ENCODE data around the gene FBP1. TPM values are rescaled to one million over a fixed set of nuclear protein-coding genes. Genes with fewer than 3 reads are reported as not detected.

The FBP1 gene
- not detected in 2 replicates for total RNA-seq (2014; rRNA removed; shearing (Covaris generic))

DNA sequence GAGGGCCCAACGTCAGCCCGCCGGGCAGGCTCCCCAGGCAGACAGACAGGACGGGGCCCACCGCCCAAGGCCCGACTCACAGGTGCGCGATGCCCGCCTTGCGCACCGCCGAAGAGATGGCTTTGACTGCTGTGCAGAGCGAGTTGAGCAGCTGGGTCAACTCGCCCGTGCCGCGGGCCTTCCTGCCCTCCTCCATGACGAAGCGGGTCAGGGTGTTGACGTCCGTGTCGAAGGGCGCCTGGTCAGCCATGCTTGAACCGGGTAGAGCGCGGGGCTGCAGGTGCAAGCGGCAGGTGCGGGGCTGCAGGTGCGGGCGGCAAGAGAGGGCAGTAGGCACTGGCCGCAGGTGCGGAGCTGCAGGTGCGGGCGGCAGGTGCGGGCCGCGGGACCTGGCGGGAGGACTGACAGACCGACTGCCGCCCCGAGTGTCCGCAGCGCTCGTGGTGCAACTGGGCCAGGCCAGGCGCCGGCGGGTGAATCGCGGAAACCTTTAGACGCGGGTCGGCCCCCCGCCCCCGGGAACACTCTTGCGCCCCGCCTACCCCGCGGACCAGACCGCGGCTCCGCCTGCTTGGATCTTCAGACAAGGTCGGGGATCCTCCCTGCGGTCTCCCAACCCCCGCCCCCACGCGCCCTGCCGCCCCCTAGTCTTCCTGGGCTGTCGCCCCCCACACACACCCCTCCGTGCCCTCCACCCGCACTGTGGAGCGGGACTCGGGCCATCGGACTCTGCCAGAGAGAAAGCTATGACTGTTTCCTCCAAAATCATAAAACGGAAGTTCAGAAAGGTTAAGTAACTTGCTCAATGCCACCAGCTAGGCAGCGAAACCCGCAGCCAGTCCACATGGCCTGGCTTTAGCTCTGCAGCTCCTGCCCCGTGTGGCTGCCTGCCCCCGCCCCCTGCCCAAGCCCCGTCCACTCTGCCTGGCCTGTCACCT, at the start of gene FBP1:
Gene FBP1, minus strand, starts transcription at position 458 of the 938 bp plus-strand sequence. Its CDS starts 208 bp downstream, at position 250.

DNA sequence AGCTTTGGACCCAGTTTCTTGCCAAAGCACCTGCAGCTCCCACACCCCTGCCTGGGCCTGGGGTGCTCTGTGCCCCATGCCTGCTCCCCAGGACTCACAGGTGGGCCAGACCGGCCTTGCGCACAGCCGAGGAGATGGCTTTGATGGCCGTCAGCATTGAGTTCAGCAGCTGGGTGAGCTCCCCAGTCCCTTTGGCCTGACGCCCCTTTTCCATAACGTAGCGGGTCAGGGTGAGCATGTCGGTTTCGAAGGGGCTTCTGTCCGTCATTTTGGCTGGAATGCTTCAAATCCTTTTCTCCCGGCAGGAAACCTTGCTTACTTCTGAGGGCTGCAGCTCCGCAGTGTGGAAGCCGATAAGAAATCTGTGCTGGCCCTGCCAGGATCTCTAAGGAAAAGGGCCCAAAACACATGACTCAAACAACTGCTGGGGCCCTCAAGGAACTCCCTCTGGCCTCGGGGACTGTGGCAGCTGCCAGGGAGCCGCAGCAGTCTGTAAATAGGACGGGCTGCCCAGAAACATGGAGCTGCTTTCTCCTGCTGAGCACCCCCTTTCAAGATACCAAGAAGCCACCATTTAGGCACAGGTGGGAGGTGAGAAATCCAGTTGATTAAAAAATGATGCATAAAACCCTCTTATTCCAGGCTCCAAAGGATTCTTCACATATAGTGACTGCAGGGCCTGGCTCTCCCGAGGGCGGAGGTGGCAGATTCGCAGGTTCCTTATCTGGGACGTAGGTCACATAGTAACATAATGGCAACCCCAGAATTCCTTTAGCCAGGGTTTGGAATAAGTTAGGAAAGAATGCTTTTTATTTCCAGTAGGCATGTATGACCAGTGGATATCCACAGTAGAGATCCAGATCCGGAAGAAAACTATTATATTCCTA, 45.6 kb downstream of the FBP1 start, which contains the start of gene FBP2:
Gene FBP2, minus strand, starts transcription at position 366 of the 887 bp plus-strand sequence. Its CDS starts 98 bp downstream, at position 268.

DNA sequence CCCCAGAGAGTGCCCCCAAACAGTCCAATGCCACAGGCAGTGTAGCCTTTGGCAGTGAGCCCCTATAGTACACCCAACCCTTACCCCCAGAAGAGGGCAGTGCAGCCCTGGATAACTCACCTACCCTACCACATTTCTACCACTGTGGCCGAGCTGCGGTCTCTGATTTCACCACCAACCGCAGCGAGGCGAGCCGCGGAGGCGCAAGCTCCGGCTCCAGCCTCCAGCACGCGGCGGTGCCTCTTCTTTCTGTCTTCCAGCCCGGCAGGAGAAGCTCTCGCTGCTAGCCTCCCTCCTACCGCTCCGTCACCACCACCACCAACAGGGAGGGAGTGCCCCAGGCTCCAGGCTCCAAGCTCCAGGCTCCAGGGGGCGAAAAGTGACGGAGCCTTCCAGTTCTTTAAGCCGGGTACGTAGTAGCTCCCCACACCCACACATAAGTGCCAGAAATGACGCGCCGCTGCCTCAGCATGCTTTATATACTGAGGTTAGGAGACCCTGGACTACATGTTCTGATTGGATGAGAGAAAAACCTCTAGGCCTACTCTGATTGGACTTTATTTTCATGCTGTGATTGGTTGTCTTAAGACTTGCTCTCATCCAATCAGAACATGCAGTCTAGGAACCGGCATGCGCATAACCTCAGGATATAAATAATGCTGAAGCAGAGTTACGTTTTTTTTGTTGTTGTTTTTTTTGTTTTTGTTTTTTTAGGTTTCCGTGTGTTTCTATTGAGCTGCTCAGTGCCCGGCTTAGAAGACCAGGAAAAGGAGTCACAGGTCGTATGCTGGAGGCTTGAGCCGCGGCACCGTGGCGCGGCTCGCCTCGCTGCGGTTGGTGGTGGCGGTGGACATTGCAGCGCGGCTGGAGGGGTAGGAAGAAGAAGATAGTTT, 84.6 kb downstream of the FBP1 start, which contains the start of gene PCAT7:
Gene PCAT7, plus strand, starts transcription at position 645 of the 893 bp plus-strand sequence.

Other genes starting within 250 kb of the FBP1 start
- gene PCAT7, start 84.4 kb downstream of the FBP1 start, total RNA-seq (2014; rRNA removed; shearing (Covaris generic)): 9.3 and 9.9 TPM in 2 replicates
- gene FBP2, start 45.7 kb downstream of the FBP1 start, total RNA-seq (2014; rRNA removed; shearing (Covaris generic)): not detected in 2 replicates
- gene AOPEP, start 87.2 kb upstream of the FBP1 start, total RNA-seq (2014; rRNA removed; shearing (Covaris generic)): 58.6 and 67.4 TPM in 2 replicates

Data from A375 (cell line).